DOHH2 (cell line): Measurements from ENCODE around the gene KHNYN.
"Not testable (repeated sequence)": the region's sequence is repeated elsewhere in the genome, so short reads cannot be mapped to it uniquely, and the experiment has no call there.

Experiments used
- H3F3A ChIP-seq: fragments of 200-600 bp; sonication (generic), shearing (Covaris generic); 2 replicates; pipeline ENCODE4 v1.6.0; 2016; ENCODE audit warnings: antibody characterized with exemption, mild to moderate bottlenecking; ENCODE audit not compliant: control insufficient read depth, insufficient read depth
- H3K27ac ChIP-seq: fragments of 200-600 bp; sonication (generic); 2 replicates; pipeline ENCODE4 v1.5.1; 2014; ENCODE audit warnings: low read depth, mild to moderate bottlenecking, low read length, moderate library complexity
- H3K27me3 ChIP-seq: fragments of 200-600 bp; sonication (generic); 2 replicates; pipeline ENCODE4 v1.6.1; 2014; ENCODE audit warnings: mild to moderate bottlenecking, low read length, mixed read lengths; ENCODE audit not compliant: control insufficient read depth
- H3K36me3 ChIP-seq: fragments of 200-600 bp; sonication (generic); 2 replicates; pipeline ENCODE4 v1.6.1; 2014; ENCODE audit warnings: mild to moderate bottlenecking, low read length, moderate library complexity, mixed read lengths; ENCODE audit not compliant: control insufficient read depth
- H3K4me1 ChIP-seq: fragments of 200-600 bp; sonication (generic); 2 replicates; pipeline ENCODE4 v1.6.1; 2014; ENCODE audit warnings: mild to moderate bottlenecking, low read length, mixed read lengths; ENCODE audit not compliant: control insufficient read depth
- H3K4me2 ChIP-seq: fragments of 200-600 bp; sonication (generic); 2 replicates; pipeline ENCODE4 v1.6.0; 2014; ENCODE audit warnings: mild to moderate bottlenecking, low read length, moderate library complexity
- H3K4me3 ChIP-seq: fragments of 200-600 bp; sonication (generic); 2 replicates; pipeline ENCODE4 v1.5.1; 2014; ENCODE audit warnings: mild to moderate bottlenecking, low read length, mixed read lengths
- H3K79me2 ChIP-seq: fragments of 200-600 bp; sonication (generic); 2 replicates; pipeline ENCODE4 v1.6.1; 2014; ENCODE audit warnings: mild to moderate bottlenecking, low read length, mixed read lengths; ENCODE audit not compliant: control insufficient read depth
- H3K9me2 ChIP-seq: fragments of 200-600 bp; sonication (generic); replicated peaks from 2 replicates; pipeline ENCODE4 v1.6.1; 2014; ENCODE audit warnings: mild to moderate bottlenecking, low read length, mixed read lengths; ENCODE audit not compliant: control insufficient read depth
- H3K9me3 ChIP-seq: fragments of 200-600 bp; sonication (generic); 2 replicates; pipeline ENCODE4 v1.6.1; 2014; ENCODE audit warnings: antibody characterized with exemption, low read length, mixed read lengths; ENCODE audit not compliant: control insufficient read depth, insufficient read depth
- H4K20me1 ChIP-seq: fragments of 200-600 bp; sonication (generic); 2 replicates; pipeline ENCODE4 v1.6.0; 2014; ENCODE audit warnings: low read depth, mild to moderate bottlenecking, antibody characterized with exemption, low read length, moderate library complexity; ENCODE audit not compliant: control insufficient read depth, insufficient read depth
- CTCF ChIP-seq: fragments of 200-600 bp; sonication (generic); IDR thresholded peaks from one replicate; pipeline ENCODE4 v1.5.1; 2014; ENCODE audit warnings: antibody characterized with exemption, mild to moderate bottlenecking, low read depth, low read length; ENCODE audit not compliant: poor library complexity, severe bottlenecking
- EZH2phosphoT487 ChIP-seq: fragments of 200-600 bp; sonication (generic); IDR thresholded peaks from 2 replicates; pipeline ENCODE4 v1.6.1; 2017; ENCODE audit warnings: borderline replicate concordance, mild to moderate bottlenecking, antibody characterized with exemption, low read length, moderate library complexity, mixed read lengths

The KHNYN gene

GRCh38 chr14:24443053-24443665 lies 13.4 kb downstream of the KHNYN start:
- H3K9me2 ChIP-seq = no peaks in the 10 kb centered on the region
- no peaks in the 10 kb centered on the region for H4K20me1 ChIP-seq
- no peak for TF ChIP-seq EZH2phosphoT487
- no peak for TF ChIP-seq CTCF
- no peaks in the 10 kb centered on the region for H3K9me3 ChIP-seq
- no peaks in the 10 kb centered on the region for H3K27me3 ChIP-seq
- peaks cover 23% of the 10 kb centered on the region for H3K4me1 ChIP-seq
- H3K4me3 ChIP-seq = peak overlapping the region; percentile 99
- H3K27ac ChIP-seq = peak overlapping the region; percentile 36
- peaks cover 34% of the 10 kb centered on the region for H3K79me2 ChIP-seq
- no peaks in the 10 kb centered on the region for H3F3A ChIP-seq
- H3K36me3 ChIP-seq = peaks cover 36% of the 10 kb centered on the region
- peak overlapping the region; percentile 87 for H3K4me2 ChIP-seq

- not testable (repeated sequence) for H3K4me1 ChIP-seq, H3F3A ChIP-seq, H4K20me1 ChIP-seq, H3K4me2 ChIP-seq, H3K9me2 ChIP-seq, H3K4me3 ChIP-seq, H3K9me3 ChIP-seq, H3K27ac ChIP-seq, H3K79me2 ChIP-seq, H3K36me3 ChIP-seq, H3K27me3 ChIP-seq
These were observed 21.1 kb downstream of the KHNYN start for GRCh38 chr14:24450828-24451227.

GRCh38 chr14:24456980-24457379 lies 27.2 kb downstream of the KHNYN start:
- Histone ChIP-seq H3F3A (no peaks in the 10 kb centered on the region), H4K20me1 (no peaks in the 10 kb centered on the region), H3K9me3 (no peaks in the 10 kb centered on the region), H3K4me1 (no peaks in the 10 kb centered on the region), H3K79me2 (no peaks in the 10 kb centered on the region), H3K27ac (no peak overlapping the region), H3K4me3 (no peak overlapping the region), H3K36me3 (no peaks in the 10 kb centered on the region), H3K9me2 (no peaks in the 10 kb centered on the region), H3K27me3 (no peaks in the 10 kb centered on the region), H3K4me2 (no peak overlapping the region)
- TF ChIP-seq CTCF (no peak), EZH2phosphoT487 (no peak)

- Histone ChIP-seq H3K36me3 (no peaks in the 10 kb centered on the region), H3K4me2 (no peak overlapping the region), H3F3A (no peaks in the 10 kb centered on the region)
These were observed 29.0 kb downstream of the KHNYN start for GRCh38 chr14:24458736-24459135.

More at GRCh38 chr14:24458736-24459135, 29.0 kb downstream of the KHNYN start:
- Histone ChIP-seq H3K9me2 (no peaks in the 10 kb centered on the region), H3K4me1 (no peaks in the 10 kb centered on the region), H3K4me3 (no peak overlapping the region), H3K27ac (no peak overlapping the region), H3K27me3 (no peaks in the 10 kb centered on the region), H3K79me2 (no peaks in the 10 kb centered on the region), H4K20me1 (no peaks in the 10 kb centered on the region), H3K9me3 (no peaks in the 10 kb centered on the region)
- TF ChIP-seq CTCF = no peak
